Lower lobe of right lung (tissue), 2 donors: Measurements from ENCODE around the gene LCOR. TPM values are rescaled to one million over a fixed set of nuclear protein-coding genes. Genes with fewer than 3 reads are reported as not detected.

Source experiments
- ATAC-seq, 2 donors: fragments of 200-7000 bp; cut with Tn5 transposase; one replicate each; pipeline ENCODE4 v1.9.1; 2020 to 2022; ENCODE audit warnings: mild to moderate bottlenecking in 2 of 2, moderate library complexity in 2 of 2
- DNase-seq: peaks from one replicate; pipeline ENCODE4 v3.0.0-alpha.2; 2020
- H3K27ac ChIP-seq: fragments of 200-600 bp; one replicate; pipeline ENCODE4 v1.8.0; 2022
- H3K27me3 ChIP-seq: fragments of 200-600 bp; one replicate; pipeline ENCODE4 v1.8.0; 2022; ENCODE audit warnings: low read depth
- H3K36me3 ChIP-seq: fragments of 200-600 bp; one replicate; pipeline ENCODE4 v1.8.0; 2022; ENCODE audit warnings: mild to moderate bottlenecking
- H3K4me1 ChIP-seq: fragments of 200-600 bp; one replicate; pipeline ENCODE4 v1.8.0; 2022
- H3K4me3 ChIP-seq: fragments of 200-600 bp; one replicate; pipeline ENCODE4 v1.8.0; 2022; ENCODE audit warnings: mild to moderate bottlenecking
- H3K9me3 ChIP-seq: fragments of 200-600 bp; one replicate; pipeline ENCODE4 v1.8.0; 2022
- intact Hi-C: fragments of 100-400 bp; cut with DNase I; formaldehyde crosslinking; loops from one replicate; pipeline ENCODE4 v1.11.0; 2022
- total RNA-seq: library from RNA; stranded (reverse); fragmentation: NEBNext Ultra II Directional; extraction: Animal tissue kit (Norgen Biotek cat#: 25700); gene quantifications from one replicate; pipeline ENCODE4 v1.2.1, GENCODE V29; 2021
- TF ChIP-seq, protein P1 (sequence below): fragments of 200-600 bp; IDR thresholded peaks from one replicate; pipeline ENCODE4 v1.8.0; 2022; ENCODE audit warnings: antibody characterized with exemption, mild to moderate bottlenecking
- donor health status: DM: no; HTN: yes; CAD: no; lungs with severe emphysema.

The LCOR gene
- total RNA-seq, 1 donor from 2014 or later: 34.7 TPM

DNA sequence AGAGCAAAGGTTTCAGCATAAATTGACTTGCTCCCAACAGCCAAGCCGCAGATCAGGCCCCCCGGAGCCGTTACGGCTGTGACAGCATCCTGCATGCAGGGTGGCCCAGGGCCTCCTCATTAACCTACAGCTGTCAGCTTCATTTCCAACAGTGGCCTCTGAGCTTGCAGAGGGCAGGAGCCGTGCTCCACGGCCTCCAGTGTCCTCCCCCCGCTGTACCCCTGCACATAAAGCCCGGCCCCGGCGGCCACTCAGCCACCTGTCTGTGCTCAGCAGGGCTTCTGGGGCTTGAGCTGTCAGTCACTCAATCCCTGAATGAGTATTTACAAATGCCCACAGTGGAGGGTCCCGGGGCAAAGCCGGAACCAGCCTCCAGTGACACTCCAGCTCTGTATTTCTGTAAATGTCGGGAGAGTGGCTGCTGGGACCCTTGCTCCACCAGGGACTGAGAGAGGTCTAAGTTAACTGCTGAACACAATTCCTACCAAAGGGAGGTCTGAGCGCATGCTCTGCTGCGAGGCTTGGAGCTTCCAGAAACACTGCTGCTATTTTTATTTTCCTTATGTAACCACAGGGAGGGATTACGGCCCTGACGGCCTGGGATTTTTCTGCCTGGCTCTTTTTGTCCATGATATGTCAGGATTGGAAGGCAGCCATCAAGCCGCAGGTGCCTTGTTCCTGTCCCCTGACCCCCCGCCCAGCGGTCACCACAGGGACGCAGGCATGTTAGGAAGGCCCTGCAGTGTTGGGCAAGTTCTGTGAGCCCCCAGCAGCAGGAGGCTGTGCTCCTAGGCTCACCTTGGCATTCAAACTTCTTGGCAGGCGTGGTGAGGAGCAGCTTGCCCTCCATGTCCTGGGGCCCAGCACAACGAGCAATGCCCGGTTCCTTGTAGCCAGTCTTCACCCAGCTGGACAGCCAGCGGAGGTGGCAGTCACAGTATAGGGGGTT, 188.6 kb downstream of the LCOR start:
- H3K4me3 ChIP-seq: no peak overlapping the region
- intact Hi-C loops: no loop called here
- no peaks in the 10 kb centered on the region for H3K36me3 ChIP-seq
- DNase-seq (no peak), ATAC-seq (no peak)
- TF ChIP-seq, protein P1, sequence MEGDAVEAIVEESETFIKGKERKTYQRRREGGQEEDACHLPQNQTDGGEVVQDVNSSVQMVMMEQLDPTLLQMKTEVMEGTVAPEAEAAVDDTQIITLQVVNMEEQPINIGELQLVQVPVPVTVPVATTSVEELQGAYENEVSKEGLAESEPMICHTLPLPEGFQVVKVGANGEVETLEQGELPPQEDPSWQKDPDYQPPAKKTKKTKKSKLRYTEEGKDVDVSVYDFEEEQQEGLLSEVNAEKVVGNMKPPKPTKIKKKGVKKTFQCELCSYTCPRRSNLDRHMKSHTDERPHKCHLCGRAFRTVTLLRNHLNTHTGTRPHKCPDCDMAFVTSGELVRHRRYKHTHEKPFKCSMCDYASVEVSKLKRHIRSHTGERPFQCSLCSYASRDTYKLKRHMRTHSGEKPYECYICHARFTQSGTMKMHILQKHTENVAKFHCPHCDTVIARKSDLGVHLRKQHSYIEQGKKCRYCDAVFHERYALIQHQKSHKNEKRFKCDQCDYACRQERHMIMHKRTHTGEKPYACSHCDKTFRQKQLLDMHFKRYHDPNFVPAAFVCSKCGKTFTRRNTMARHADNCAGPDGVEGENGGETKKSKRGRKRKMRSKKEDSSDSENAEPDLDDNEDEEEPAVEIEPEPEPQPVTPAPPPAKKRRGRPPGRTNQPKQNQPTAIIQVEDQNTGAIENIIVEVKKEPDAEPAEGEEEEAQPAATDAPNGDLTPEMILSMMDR: no peak
- no peaks in the 10 kb centered on the region for H3K9me3 ChIP-seq
- H3K27me3 ChIP-seq: no peaks in the 10 kb centered on the region
- H3K27ac ChIP-seq: no peak overlapping the region
- H3K4me1 ChIP-seq: no peaks in the 10 kb centered on the region

DNA sequence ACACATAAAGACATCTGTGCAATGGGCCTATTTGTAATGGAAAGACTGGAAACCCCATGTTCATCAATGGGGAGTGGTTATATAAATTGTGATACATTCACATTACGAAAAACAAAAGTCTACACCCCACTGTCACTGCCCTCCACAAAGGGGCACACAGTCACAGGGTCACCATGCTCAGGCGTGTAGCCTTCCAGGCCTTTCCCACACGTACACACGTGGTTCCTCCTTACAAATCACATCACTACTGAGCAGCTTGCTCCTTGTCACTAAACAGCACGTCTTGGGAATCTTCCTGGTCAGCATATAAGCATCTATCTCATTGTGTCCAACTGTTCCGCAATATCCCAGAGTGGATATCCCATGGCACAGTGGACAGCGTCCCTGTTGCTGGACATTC, 190.5 kb downstream of the LCOR start:
- H3K4me3 ChIP-seq: no peak overlapping the region
- intact Hi-C loops: no loop called here

DNA sequence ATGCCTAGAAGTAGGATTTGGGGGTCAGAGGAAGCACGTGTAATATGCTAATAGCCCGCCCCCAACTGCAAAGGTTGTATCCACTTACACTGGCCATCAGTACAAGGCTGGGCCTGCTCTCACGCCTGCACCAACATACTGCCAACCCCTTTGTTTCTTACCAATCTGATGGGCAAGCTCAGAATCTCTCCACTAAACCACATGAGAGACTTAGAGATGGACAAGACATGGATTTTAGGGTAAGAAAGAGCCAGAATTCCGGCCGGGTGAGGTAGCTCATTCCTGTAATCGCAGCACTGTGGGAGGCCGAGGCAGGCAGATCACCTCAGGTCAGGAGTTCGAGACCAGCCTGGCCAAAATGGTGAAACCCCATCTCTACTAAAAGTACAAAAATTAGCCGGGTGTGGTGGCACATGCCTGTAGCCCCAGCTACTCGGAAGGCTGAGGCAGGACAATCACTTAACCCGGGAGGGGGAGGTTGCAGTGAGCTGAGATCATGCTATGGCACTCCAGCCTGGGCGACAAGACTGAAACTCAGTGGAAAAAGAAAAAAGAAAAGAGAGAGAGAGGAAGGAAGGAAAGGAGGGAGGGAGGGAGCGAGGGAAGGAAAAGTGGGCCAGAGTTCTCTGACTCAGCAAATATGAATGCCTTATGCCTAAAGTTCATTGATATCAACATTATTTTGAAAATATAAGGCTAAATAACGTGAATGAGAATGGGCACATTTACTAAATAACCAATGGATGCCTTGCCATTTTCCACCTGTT, 191.5 kb downstream of the LCOR start:
- Histone ChIP-seq H3K4me3 (no peak overlapping the region), H3K36me3 (no peaks in the 10 kb centered on the region), H3K27ac (no peak overlapping the region), H3K27me3 (no peaks in the 10 kb centered on the region), H3K4me1 (no peaks in the 10 kb centered on the region), H3K9me3 (no peaks in the 10 kb centered on the region)
- no peak for DNase-seq
- TF ChIP-seq, protein P1: no peak
- intact Hi-C loops: no loop called here
- ATAC-seq: no peak

More for the DNA sequence above, 190.5 kb downstream of the LCOR start:
- TF ChIP-seq, protein P1: no peak
- no peaks in the 10 kb centered on the region for H3K9me3 ChIP-seq
- H3K36me3 ChIP-seq: no peaks in the 10 kb centered on the region
- H3K27me3 ChIP-seq: no peaks in the 10 kb centered on the region
- H3K27ac ChIP-seq: no peak overlapping the region
- no peak for DNase-seq
- no peak for ATAC-seq
- no peaks in the 10 kb centered on the region for H3K4me1 ChIP-seq

DNA sequence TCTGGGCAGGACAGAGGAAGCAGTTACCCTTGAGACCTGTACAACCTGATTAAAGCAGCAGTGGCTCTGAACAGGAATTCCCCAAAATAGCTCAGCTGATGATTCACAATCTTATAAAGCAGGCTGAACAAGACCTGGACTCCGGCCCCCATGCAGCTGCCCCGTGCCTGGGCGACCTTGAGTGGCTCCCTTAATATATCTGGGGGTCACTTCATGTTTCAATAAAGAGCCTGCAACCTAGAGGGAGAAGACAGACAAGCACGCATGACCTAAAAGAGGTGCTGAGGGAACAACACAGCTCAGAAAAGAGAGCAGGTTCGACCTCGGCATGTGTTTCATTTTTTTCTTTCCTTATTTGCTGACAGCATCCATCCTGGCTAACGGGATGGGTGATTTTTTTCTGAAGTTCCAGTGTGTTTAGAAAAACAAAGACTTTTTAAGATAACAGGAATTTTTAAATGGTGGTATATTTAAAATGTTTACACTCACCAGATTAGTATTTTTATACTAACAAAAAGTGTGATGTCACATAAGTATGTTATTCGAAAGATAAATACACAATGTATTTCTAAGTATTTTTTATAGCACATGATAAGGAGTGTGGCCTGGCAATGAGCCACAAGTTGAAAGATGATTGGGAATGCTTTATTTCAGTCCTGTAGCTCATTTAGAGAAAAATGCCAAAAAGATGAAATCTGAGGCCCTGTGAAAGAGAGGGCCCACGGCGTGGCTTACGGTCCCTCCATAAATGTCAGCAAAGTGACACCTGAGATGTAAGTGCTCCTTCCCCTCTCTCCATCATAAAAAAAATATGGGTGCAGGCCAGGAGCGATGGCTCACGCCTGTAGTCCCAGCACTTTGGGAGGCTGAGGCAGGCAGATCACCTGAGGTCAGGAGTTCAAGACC, 192.3 kb downstream of the LCOR start:
- Histone ChIP-seq H3K27me3 (no peaks in the 10 kb centered on the region), H3K4me1 (no peaks in the 10 kb centered on the region), H3K36me3 (no peaks in the 10 kb centered on the region), H3K9me3 (no peaks in the 10 kb centered on the region), H3K4me3 (no peak overlapping the region), H3K27ac (no peak overlapping the region)
- peak in 1 of 2 donors; percentile 41 for ATAC-seq
- intact Hi-C loops: no loop called here
- no peak for DNase-seq
- TF ChIP-seq, protein P1: no peak

DNA sequence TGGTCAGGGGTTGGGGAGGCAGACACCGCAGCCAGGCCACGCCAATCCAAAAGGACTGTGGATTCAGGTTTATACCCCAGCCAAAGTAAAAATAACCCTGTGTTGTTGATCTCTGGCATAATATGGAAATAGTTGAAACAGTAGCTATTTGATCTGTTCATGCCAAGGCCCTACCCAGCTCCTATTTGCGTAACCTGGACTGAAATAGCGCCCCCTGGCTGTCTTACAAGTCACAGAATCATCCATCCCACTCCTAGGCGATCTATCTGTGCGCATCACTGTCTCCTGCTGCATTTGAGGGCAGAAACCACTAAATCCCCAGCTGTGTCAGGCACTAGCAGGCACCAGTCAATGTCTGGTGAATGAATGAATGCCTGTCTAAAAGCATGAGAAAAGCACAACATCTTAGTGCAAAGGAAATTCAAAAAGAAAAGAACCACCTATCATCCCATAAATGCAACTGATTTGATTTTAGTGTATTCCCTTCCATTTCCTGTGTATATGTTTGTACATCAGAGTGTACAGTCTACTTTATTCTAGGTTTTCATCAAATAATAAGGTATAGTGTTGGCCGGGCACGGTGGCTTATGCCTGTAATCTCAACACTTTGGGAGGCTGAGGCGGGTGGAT, 193.6 kb downstream of the LCOR start:
- DNase-seq (no peak), ATAC-seq (peak; percentile 75 to 79)

More for the DNA sequence above, 193.6 kb downstream of the LCOR start:
- Histone ChIP-seq H3K27me3 (no peaks in the 10 kb centered on the region), H3K9me3 (no peaks in the 10 kb centered on the region), H3K27ac (no peak overlapping the region), H3K4me1 (no peaks in the 10 kb centered on the region), H3K36me3 (no peaks in the 10 kb centered on the region), H3K4me3 (no peak overlapping the region)
- TF ChIP-seq, protein P1: peak; percentile 70
- intact Hi-C loops: no loop called here
